ENCODE measurements around the gene GOLGA6L2.
"Not testable (repeated sequence)": the region's sequence is repeated elsewhere in the genome, so short reads cannot be mapped to it uniquely, and the experiment has no call there.

GOLGA6L2 gene

GRCh38 chr15:23436421-23436820 is 10.6 kb downstream of the GOLGA6L2 start:
- DNase-seq, result peak in 1 of 42 donors; percentile 33
- intact Hi-C loops (cut with DNase I), result no loop called here

GRCh38 chr15:23434699-23435098 is 12.3 kb downstream of the GOLGA6L2 start:
- peak in 1 of 42 donors; percentile 18 for DNase-seq
- intact Hi-C loops (cut with DNase I), result not testable (repeated sequence)

- intact Hi-C loops (cut with DNase I); DNase-seq: not testable (repeated sequence)
Measured at GRCh38 chr15:23425327-23425726, 21.7 kb downstream of the GOLGA6L2 start.

GRCh38 chr15:23424111-23424904 is 22.7 kb downstream of the GOLGA6L2 start:
- intact Hi-C loops (cut with DNase I), result no loop called here
- DNase-seq, result peak in 1 of 42 donors; percentile 20

GRCh38 chr15:23422946-23423708 is 23.9 kb downstream of the GOLGA6L2 start:
- intact Hi-C loops (cut with DNase I), result no loop called here
- DNase-seq, result no peak

GRCh38 chr15:23422099-23422945 is 24.7 kb downstream of the GOLGA6L2 start:
- no peak for DNase-seq
- intact Hi-C loops (cut with DNase I), result no loop called here

GRCh38 chr15:23420806-23421575 is 26.1 kb downstream of the GOLGA6L2 start:
- intact Hi-C loops (cut with DNase I), result no loop called here
- no peak for DNase-seq

GRCh38 chr15:23416349-23417276 is 30.4 kb downstream of the GOLGA6L2 start:
- intact Hi-C loops (cut with DNase I), result no loop called here
- DNase-seq, result no peak

GRCh38 chr15:23415866-23416265 is 31.2 kb downstream of the GOLGA6L2 start:
- DNase-seq; intact Hi-C loops (cut with DNase I): not testable (repeated sequence)

GRCh38 chr15:23415321-23415865 is 31.6 kb downstream of the GOLGA6L2 start:
- no peak for DNase-seq
- intact Hi-C loops (cut with DNase I), result no loop called here

GRCh38 chr15:23412881-23413600 is 34.0 kb downstream of the GOLGA6L2 start:
- intact Hi-C loops (cut with DNase I); DNase-seq: not testable (repeated sequence)

GRCh38 chr15:23411841-23412240 is 35.2 kb downstream of the GOLGA6L2 start:
- no peak for DNase-seq
- intact Hi-C loops (cut with DNase I), result no loop called here

- peak in 1 of 42 donors; percentile 32 for DNase-seq
- intact Hi-C loops (cut with DNase I), result no loop called here
Measured at GRCh38 chr15:23403550-23403949, 43.5 kb downstream of the GOLGA6L2 start.

GRCh38 chr15:23402544-23402943 is 44.5 kb downstream of the GOLGA6L2 start:
- intact Hi-C loops (cut with DNase I), result no loop called here
- DNase-seq, result no peak

GRCh38 chr15:23402140-23402539 is 44.9 kb downstream of the GOLGA6L2 start:
- intact Hi-C loops (cut with DNase I), result no loop called here
- DNase-seq, result no peak

GRCh38 chr15:23401627-23402026 is 45.4 kb downstream of the GOLGA6L2 start:
- intact Hi-C loops (cut with DNase I), result no loop called here
- DNase-seq, result no peak

- DNase-seq; intact Hi-C loops (cut with DNase I): not testable (repeated sequence)
Measured at GRCh38 chr15:23399207-23399606, 47.8 kb downstream of the GOLGA6L2 start.

Measured in head of caudate nucleus (tissue), 42 donors.